NCI-H1105 treated with DMSO at 0.1 percent for 48 hours (cell line): ENCODE results near the gene MORC1.

ENCODE experiments used
- DNase-seq: peaks from one replicate; lab custom pipeline; 2025; lab: John Stamatoyannopoulos, UW

Gene MORC1

GRCh38 chr3:109033000-109033660 is 84.8 kb downstream of the MORC1 start:
- no peak for DNase-seq

GRCh38 chr3:109028753-109029152 is 89.2 kb downstream of the MORC1 start:
- DNase-seq: no peak

- DNase-seq: no peak
Observed at GRCh38 chr3:109026821-109027220, 91.1 kb downstream of the MORC1 start.

- DNase-seq: no peak
Observed at GRCh38 chr3:109025896-109026295, 92.0 kb downstream of the MORC1 start.

GRCh38 chr3:109023656-109024254 is 94.2 kb downstream of the MORC1 start:
- peak; percentile 75 for DNase-seq

GRCh38 chr3:109023167-109023566 is 94.8 kb downstream of the MORC1 start:
- DNase-seq: no peak

- no peak for DNase-seq
Observed at GRCh38 chr3:109021556-109021955, 96.4 kb downstream of the MORC1 start.

- no peak for DNase-seq
Observed at GRCh38 chr3:109018828-109019227, 99.1 kb downstream of the MORC1 start.

- DNase-seq: no peak
Observed at GRCh38 chr3:109005443-109005842, 112.5 kb downstream of the MORC1 start.

- DNase-seq: peak; percentile 56
Observed at GRCh38 chr3:108998436-108998835, 119.5 kb downstream of the MORC1 start.

- no peak for DNase-seq
Observed at GRCh38 chr3:108985844-108986243, 132.1 kb downstream of the MORC1 start.

- DNase-seq: no peak
Observed at GRCh38 chr3:108983051-108983450, 134.9 kb downstream of the MORC1 start.

- no peak for DNase-seq
Observed at GRCh38 chr3:108976058-108976457, 141.9 kb downstream of the MORC1 start.

- DNase-seq: no peak
Observed at GRCh38 chr3:108973019-108973418, 144.9 kb downstream of the MORC1 start.

GRCh38 chr3:108972482-108972881 is 145.5 kb downstream of the MORC1 start:
- DNase-seq: no peak

- DNase-seq: no peak
Observed at GRCh38 chr3:108970561-108970960, 147.4 kb downstream of the MORC1 start.

- no peak for DNase-seq
Observed at GRCh38 chr3:108966773-108967172, 151.2 kb downstream of the MORC1 start.

GRCh38 chr3:108959017-108959416 is 158.9 kb downstream of the MORC1 start:
- DNase-seq: no peak

- no peak for DNase-seq
Observed at GRCh38 chr3:108953700-108954099, 164.2 kb downstream of the MORC1 start, which contains the start of gene GUCA1C. GUCA1C (minus strand) TSS chr3:108953879; CDS start chr3:108953762, 117 bp downstream.

- DNase-seq: no peak
Observed at GRCh38 chr3:108953210-108953609, 164.7 kb downstream of the MORC1 start.

- DNase-seq: no peak
Observed at GRCh38 chr3:108951820-108952501, 166.0 kb downstream of the MORC1 start.

GRCh38 chr3:108947855-108948254 is 170.1 kb downstream of the MORC1 start:
- DNase-seq: no peak
